ENCODE data around the gene ISG15. TPM values are rescaled to one million over a fixed set of nuclear protein-coding genes. Genes with fewer than 3 reads are reported as not detected.
"Not testable (repeated sequence)": the region's sequence is repeated elsewhere in the genome, so short reads cannot be mapped to it uniquely, and the experiment has no call there.

ISG15 gene
- total RNA-seq, 1 experiment from 2014 or later: 161 TPM

DNA sequence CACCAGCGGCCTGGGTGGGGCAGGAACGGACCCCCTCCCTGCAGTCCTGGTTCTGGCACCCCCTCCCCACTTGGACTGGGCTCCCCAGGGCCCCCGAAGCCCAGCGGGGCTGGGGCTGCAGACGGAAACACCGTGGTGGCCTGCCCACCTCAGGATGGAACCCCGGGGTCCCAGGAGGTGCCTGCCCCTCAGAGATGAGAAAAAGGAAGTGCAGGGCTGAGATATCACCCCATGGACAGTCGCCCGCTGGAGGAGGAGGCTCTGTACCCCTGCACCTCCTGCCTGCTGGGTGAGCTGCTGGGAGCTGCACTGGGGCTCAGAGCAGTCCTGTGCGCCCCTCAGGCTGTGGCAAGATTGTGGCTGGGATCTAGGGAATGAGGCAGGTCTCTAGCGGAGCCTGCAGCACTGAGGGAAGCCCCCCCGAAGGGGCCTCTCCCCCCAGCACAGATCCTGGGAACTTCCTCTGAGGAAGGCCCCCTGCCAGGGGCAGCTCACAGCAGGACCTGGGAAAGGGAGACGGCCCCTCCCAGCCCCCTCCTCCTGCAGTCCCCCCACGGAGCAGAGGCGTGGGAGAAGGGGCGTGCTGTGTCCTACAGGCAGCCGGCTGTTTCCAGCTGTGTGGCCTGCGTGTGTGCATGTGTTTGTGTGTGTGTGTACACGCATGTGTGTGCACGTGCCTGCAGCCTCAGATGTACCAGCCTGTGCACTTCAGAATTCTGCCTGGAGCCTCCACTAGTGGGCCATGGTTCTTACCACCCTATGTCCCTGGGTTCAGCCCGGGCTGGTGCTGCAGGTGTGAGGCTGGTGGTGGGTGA is 13.5 kb downstream of the ISG15 start:
- no peak for DNase-seq (ENCODE audit: low read depth)

GRCh38 chr1:1027791-1028190 is 14.5 kb downstream of the ISG15 start:
- DNase-seq (ENCODE audit: low read depth): no peak

GRCh38 chr1:1030867-1031658 is 17.8 kb downstream of the ISG15 start:
- DNase-seq (ENCODE audit: low read depth): not testable (repeated sequence)

DNA sequence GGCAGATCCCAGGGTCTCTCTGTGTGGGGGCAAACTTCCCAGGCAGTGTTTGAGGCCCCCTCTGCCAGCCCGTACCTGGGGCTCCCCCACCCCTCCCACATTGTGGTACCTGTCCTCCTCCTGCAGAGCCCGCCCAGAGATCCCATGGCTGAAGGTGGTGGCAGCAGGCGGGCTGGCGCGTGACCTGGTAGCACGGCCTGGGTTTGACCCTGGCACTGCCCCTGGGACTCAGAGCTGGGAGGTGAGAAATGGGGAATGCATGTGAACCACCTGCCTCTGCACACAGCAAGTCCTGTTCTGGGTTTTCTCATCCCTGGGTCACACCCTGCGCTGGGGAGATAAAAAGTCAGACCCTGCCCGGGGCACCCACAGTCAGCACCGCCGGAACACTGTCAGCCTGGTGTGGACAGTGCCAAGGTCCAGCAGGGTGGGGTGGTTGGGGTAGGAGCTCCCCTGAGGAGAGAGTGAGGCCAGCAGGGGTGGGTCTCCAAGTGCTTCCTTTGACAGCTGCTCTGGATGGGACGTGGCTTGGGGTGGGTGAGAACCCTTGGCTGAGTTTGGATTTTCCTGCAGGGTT is 18.4 kb downstream of the ISG15 start:
- DNase-seq (ENCODE audit: low read depth): no peak

GRCh38 chr1:1032424-1032823 is 19.1 kb downstream of the ISG15 start:
- DNase-seq (ENCODE audit: low read depth): no peak

DNA sequence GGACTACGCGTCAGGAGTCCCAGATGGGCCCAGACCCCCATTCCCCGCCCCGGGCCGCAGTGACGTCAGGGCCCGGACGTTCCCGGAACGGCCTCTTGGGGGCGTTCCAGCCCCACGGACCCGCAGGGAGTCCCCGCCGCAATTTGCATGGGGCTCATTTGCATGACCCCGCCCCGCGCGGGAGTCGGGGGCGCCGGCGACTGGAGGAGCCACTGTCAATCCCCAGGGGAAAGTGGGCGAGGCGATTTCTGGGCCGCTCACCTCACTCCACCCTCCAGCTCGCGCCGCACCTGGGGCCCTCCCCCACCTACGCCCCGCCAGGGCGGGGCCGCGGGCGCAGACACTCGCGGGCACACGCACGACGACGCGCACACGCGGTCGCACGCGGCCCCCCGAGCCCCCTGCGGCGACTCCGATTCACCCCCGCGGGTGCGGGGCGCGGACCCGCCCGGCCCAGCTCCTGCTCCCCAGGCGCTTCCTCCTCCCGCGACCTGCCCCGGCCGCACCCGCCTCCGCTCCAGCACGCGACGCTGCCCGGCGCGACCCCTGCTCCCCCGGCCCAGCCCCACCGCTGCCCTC is 19.8 kb downstream of the ISG15 start:
- peak; percentile 47 for DNase-seq (ENCODE audit: low read depth)

- DNase-seq (ENCODE audit: low read depth): no peak
These were observed 20.6 kb downstream of the ISG15 start for GRCh38 chr1:1033731-1034438.

GRCh38 chr1:1034439-1034781 is 21.1 kb downstream of the ISG15 start:
- DNase-seq (ENCODE audit: low read depth): no peak

GRCh38 chr1:1035291-1035943 is 22.1 kb downstream of the ISG15 start:
- DNase-seq (ENCODE audit: low read depth): no peak

DNA sequence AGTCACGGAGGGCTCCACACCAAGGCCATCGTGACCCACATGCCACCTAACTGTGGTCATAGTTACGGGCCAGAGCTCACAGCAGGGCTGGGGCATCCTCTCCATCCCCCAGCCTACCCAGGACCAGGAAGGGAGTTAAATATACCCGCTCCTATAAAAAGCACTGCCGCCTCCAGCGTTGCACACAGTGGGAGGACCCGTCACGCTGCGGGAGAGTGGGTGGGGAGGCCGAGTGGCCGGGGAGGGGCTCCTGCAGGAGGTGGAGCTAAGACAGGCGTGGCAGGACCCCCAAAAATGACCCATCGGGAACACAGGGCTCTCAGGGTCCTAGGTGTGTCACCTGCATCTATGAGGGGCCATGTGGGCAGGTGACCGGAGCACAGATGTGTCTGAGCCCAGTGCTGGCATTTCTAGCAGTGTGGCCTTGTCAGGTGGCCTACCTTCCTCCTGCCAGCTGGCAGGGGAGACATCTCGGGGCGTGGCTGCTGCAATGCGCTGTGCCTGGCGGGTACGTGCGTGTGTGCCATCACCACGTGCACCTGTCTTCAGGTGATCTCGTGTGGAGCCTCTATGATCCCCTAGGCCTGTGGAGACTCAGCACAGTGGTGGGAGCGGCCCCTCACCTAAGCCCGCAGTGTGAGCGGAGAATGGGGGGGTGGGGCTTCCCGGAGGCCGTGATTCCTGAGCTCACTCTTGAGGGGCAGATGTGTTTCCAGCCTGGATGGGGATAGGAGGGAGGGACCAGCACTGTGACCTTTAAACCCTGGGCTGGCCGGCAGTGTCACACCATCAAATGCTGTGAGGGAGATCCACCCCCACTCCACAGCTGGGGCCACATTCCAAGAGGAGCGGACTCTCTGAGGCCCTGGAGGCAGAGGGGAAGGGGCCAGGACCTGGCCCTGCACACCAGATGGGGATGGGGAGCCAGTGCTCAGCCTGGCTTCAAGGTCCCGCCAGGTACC is 24.4 kb downstream of the ISG15 start:
- no peak for DNase-seq (ENCODE audit: low read depth)

- no peak for DNase-seq (ENCODE audit: low read depth)
These were observed 25.4 kb downstream of the ISG15 start for GRCh38 chr1:1038694-1039093.

DNA sequence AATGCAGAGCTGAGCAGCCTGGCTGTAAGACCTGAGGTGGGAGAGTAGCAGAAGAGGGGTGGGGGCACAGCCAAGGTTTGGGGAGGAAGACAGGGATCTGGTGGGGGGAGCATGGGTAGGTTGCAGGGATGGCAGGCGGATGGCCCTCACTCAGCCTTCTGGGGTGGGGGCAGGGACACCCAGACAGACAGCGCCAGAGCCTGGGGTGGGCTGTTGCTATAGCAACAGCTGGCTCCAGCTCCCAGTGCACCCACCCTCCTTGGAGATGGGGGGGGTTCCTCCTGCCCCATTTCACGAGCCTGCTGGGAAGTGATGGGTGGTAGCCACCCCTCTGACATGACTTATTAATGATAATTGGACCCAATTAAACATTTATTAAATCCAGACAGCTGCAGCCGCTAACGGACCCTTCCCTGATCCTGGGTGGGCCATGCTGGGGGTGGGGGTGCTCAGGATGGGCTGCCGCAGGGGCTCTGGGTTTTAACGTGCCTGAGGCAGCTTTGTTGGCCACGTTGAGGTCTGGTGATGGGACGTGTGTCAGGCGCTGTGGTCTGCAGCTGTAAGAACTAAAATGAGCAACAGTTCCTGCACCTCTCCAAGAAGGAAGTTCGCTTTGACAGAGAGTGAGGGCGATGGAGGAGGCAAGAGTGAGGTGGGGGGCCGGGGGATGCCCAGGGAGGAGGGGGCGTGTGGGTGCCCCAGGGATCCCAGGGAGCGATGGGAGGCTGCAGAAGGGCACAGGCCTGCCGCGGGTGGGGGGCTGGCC is 26.0 kb downstream of the ISG15 start:
- DNase-seq (ENCODE audit: low read depth): no peak

- DNase-seq (ENCODE audit: low read depth): peak; percentile 40
These were observed 27.0 kb downstream of the ISG15 start for GRCh38 chr1:1040004-1040991.

GRCh38 chr1:1041092-1041523 is 27.8 kb downstream of the ISG15 start:
- DNase-seq (ENCODE audit: low read depth): no peak

- no peak for DNase-seq (ENCODE audit: low read depth)
These were observed 28.6 kb downstream of the ISG15 start for GRCh38 chr1:1041873-1042272.

- DNase-seq (ENCODE audit: low read depth): no peak
These were observed 29.5 kb downstream of the ISG15 start for GRCh38 chr1:1042835-1043234.

- DNase-seq (ENCODE audit: low read depth): no peak
These were observed 30.1 kb downstream of the ISG15 start for GRCh38 chr1:1043411-1043810.

- DNase-seq (ENCODE audit: low read depth): no peak
These were observed 30.6 kb downstream of the ISG15 start for GRCh38 chr1:1043921-1044320.
